NCI-H82 treated with DMSO at 0.1 percent for 48 hours (cell line): ENCODE data around the gene PNPLA5.
"Not testable (repeated sequence)": the region's sequence is repeated elsewhere in the genome, so short reads cannot be mapped to it uniquely, and the experiment has no call there.

ENCODE experiments used
- DNase-seq: peaks from one replicate; lab custom pipeline; 2025; ENCODE audit not compliant: unreplicated experiment; lab: John Stamatoyannopoulos, UW

Gene PNPLA5

GRCh38 chr22:43891360-43892182 is at the start of gene PNPLA5:
TSS of gene PNPLA5 (minus strand) at chr22:43892013. CDS start at chr22:43891880, 133 bp downstream.
- DNase-seq = no peak

- DNase-seq = no peak
Measured at GRCh38 chr22:43941449-43941848, 49.6 kb upstream of the PNPLA5 start.

- DNase-seq = no peak
Measured at GRCh38 chr22:43931771-43932170, 40.0 kb upstream of the PNPLA5 start.

- no peak for DNase-seq
Measured at GRCh38 chr22:43928908-43929307, 37.1 kb upstream of the PNPLA5 start.

GRCh38 chr22:43928468-43928867 is 36.7 kb upstream of the PNPLA5 start:
- DNase-seq = no peak

GRCh38 chr22:43926349-43926710 is 34.5 kb upstream of the PNPLA5 start:
- no peak for DNase-seq

GRCh38 chr22:43925433-43926348 is 33.9 kb upstream of the PNPLA5 start:
- DNase-seq = peak; percentile 83

GRCh38 chr22:43924877-43925276 is 33.1 kb upstream of the PNPLA5 start:
- no peak for DNase-seq

- DNase-seq = peak; percentile 62
Measured at GRCh38 chr22:43923631-43924464, 32.0 kb upstream of the PNPLA5 start, which contains the start of gene PNPLA3. TSS of gene PNPLA3 (plus strand) at chr22:43923805. CDS start at chr22:43923912, 107 bp downstream.

- DNase-seq = no peak
Measured at GRCh38 chr22:43923191-43923590, 31.4 kb upstream of the PNPLA5 start.

GRCh38 chr22:43922123-43922522 is 30.3 kb upstream of the PNPLA5 start:
- no peak for DNase-seq

- no peak for DNase-seq
Measured at GRCh38 chr22:43921370-43921769, 29.6 kb upstream of the PNPLA5 start.

GRCh38 chr22:43919106-43919973 is 27.5 kb upstream of the PNPLA5 start:
- DNase-seq = no peak

GRCh38 chr22:43917521-43917920 is 25.7 kb upstream of the PNPLA5 start:
- no peak for DNase-seq

GRCh38 chr22:43911351-43911750 is 19.5 kb upstream of the PNPLA5 start:
- no peak for DNase-seq

GRCh38 chr22:43910178-43910695 is 18.4 kb upstream of the PNPLA5 start:
- no peak for DNase-seq

- DNase-seq = no peak
Measured at GRCh38 chr22:43909708-43910107, 17.9 kb upstream of the PNPLA5 start.

GRCh38 chr22:43905681-43906080 is 13.9 kb upstream of the PNPLA5 start:
- DNase-seq = peak; percentile 15

GRCh38 chr22:43904412-43904811 is 12.6 kb upstream of the PNPLA5 start:
- not testable (repeated sequence) for DNase-seq

- DNase-seq = not testable (repeated sequence)
Measured at GRCh38 chr22:43903033-43903432, 11.2 kb upstream of the PNPLA5 start.
